ENCODE results near the gene FBXL12. TPM values are rescaled to one million over a fixed set of nuclear protein-coding genes. Genes with fewer than 3 reads are reported as not detected.

The FBXL12 gene
- total RNA-seq, 1 experiment from 2014 or later = 21.7 TPM

GRCh38 chr19:9863759-9864158 is 44.9 kb upstream of the FBXL12 start:
- H3K9me3 ChIP-seq (ENCODE audit: low read depth, low read length, poor library complexity, severe bottlenecking) = no peaks in the 10 kb centered on the region
- CTCF ChIA-PET = no interaction called here
- TF ChIP-seq CTCF (conservative IDR thresholded peaks at IDR 0.05; ENCODE audit: low read depth, low read length) = no peak
- TF ChIP-seq EZH2 (IDR thresholded peaks at IDR 0.05; ENCODE audit: borderline replicate concordance, low read depth, low read length, poor library complexity, severe bottlenecking) = no peak
- POLR2A ChIA-PET (ENCODE audit: low non-redundant PET) = interaction anchor here (0.6 kb wide), 1 partner anchor 217 kb away, joined by 4 read pairs; no protein-coding TSS in a partner anchor
- no peak overlapping the region for H3K4me3 ChIP-seq (ENCODE audit: low read depth, low read length, poor library complexity, severe bottlenecking)
- H3K27ac ChIP-seq (ENCODE audit: low read depth, low read length, poor library complexity, severe bottlenecking) = no peak overlapping the region
- BruUV-seq (replicated peaks) = no TSS peak
- intact Hi-C loops (cut with micrococcal nuclease; ENCODE audit: unreplicated experiment) = no loop called here
- peaks cover 22% of the 10 kb centered on the region for H3K4me1 ChIP-seq (ENCODE audit: insufficient read depth, low read length, poor library complexity, severe bottlenecking)
- no peaks in the 10 kb centered on the region for H3K27me3 ChIP-seq (replicated peaks; ENCODE audit: insufficient read depth, low read depth, low read length, poor library complexity)
- DNase-seq (ENCODE audit: low spot score) = no peak
- no peaks in the 10 kb centered on the region for H3K36me3 ChIP-seq (ENCODE audit: insufficient read depth, low read length, poor library complexity, severe bottlenecking)

- no peak overlapping the region for H3K27ac ChIP-seq (ENCODE audit: low read depth, low read length, poor library complexity, severe bottlenecking)
- no peak overlapping the region for H3K4me3 ChIP-seq (ENCODE audit: low read depth, low read length, poor library complexity, severe bottlenecking)
- H3K9me3 ChIP-seq (ENCODE audit: low read depth, low read length, poor library complexity, severe bottlenecking) = no peaks in the 10 kb centered on the region
- DNase-seq (ENCODE audit: low spot score) = no peak
- no peaks in the 10 kb centered on the region for H3K36me3 ChIP-seq (ENCODE audit: insufficient read depth, low read length, poor library complexity, severe bottlenecking)
- TF ChIP-seq CTCF (conservative IDR thresholded peaks at IDR 0.05; ENCODE audit: low read depth, low read length) = no peak
- TF ChIP-seq EZH2 (IDR thresholded peaks at IDR 0.05; ENCODE audit: borderline replicate concordance, low read depth, low read length, poor library complexity, severe bottlenecking) = no peak
- no TSS peak for BruUV-seq (replicated peaks)
- H3K27me3 ChIP-seq (replicated peaks; ENCODE audit: insufficient read depth, low read depth, low read length, poor library complexity) = no peaks in the 10 kb centered on the region
- CTCF ChIA-PET = no interaction called here
- intact Hi-C loops (cut with micrococcal nuclease; ENCODE audit: unreplicated experiment) = no loop called here
- POLR2A ChIA-PET (ENCODE audit: low non-redundant PET) = interaction anchor here (0.6 to 0.7 kb wide), 2 partner anchors 218 to 569 kb away, joined by 3 to 4 read pairs; no protein-coding TSS in a partner anchor
- peaks cover 22% of the 10 kb centered on the region for H3K4me1 ChIP-seq (ENCODE audit: insufficient read depth, low read length, poor library complexity, severe bottlenecking)
These were observed 44.1 kb upstream of the FBXL12 start for GRCh38 chr19:9862938-9863337.

- no TSS peak for BruUV-seq (replicated peaks)
- Histone ChIP-seq H3K27me3 (replicated peaks; ENCODE audit: insufficient read depth, low read depth, low read length, poor library complexity) (no peaks in the 10 kb centered on the region), H3K36me3 (ENCODE audit: insufficient read depth, low read length, poor library complexity, severe bottlenecking) (peaks cover 13% of the 10 kb centered on the region), H3K4me3 (ENCODE audit: low read depth, low read length, poor library complexity, severe bottlenecking) (no peak overlapping the region), H3K4me1 (ENCODE audit: insufficient read depth, low read length, poor library complexity, severe bottlenecking) (peaks cover 9% of the 10 kb centered on the region), H3K27ac (ENCODE audit: low read depth, low read length, poor library complexity, severe bottlenecking) (no peak overlapping the region), H3K9me3 (ENCODE audit: low read depth, low read length, poor library complexity, severe bottlenecking) (no peaks in the 10 kb centered on the region)
- ChIA-PET POLR2A (ENCODE audit: low non-redundant PET) (no interaction called here), CTCF (no interaction called here)
- intact Hi-C loops (cut with micrococcal nuclease; ENCODE audit: unreplicated experiment) = no loop called here
- DNase-seq (ENCODE audit: low spot score) = no peak
- TF ChIP-seq EZH2 (IDR thresholded peaks at IDR 0.05; ENCODE audit: borderline replicate concordance, low read depth, low read length, poor library complexity, severe bottlenecking) = no peak
- TF ChIP-seq CTCF (conservative IDR thresholded peaks at IDR 0.05; ENCODE audit: low read depth, low read length) = no peak
These were observed 42.6 kb upstream of the FBXL12 start for GRCh38 chr19:9861503-9861902.
